Stromal cell of bone marrow (primary cell): ENCODE data around the gene ATP2C2.
"Not testable (repeated sequence)": the region's sequence is repeated elsewhere in the genome, so short reads cannot be mapped to it uniquely, and the experiment has no call there.

Experiments
- DNase-seq: peaks from one replicate; pipeline ENCODE4 v3.0.0-alpha.2; 2012; ENCODE audit warnings: low read depth

ATP2C2 gene

DNA sequence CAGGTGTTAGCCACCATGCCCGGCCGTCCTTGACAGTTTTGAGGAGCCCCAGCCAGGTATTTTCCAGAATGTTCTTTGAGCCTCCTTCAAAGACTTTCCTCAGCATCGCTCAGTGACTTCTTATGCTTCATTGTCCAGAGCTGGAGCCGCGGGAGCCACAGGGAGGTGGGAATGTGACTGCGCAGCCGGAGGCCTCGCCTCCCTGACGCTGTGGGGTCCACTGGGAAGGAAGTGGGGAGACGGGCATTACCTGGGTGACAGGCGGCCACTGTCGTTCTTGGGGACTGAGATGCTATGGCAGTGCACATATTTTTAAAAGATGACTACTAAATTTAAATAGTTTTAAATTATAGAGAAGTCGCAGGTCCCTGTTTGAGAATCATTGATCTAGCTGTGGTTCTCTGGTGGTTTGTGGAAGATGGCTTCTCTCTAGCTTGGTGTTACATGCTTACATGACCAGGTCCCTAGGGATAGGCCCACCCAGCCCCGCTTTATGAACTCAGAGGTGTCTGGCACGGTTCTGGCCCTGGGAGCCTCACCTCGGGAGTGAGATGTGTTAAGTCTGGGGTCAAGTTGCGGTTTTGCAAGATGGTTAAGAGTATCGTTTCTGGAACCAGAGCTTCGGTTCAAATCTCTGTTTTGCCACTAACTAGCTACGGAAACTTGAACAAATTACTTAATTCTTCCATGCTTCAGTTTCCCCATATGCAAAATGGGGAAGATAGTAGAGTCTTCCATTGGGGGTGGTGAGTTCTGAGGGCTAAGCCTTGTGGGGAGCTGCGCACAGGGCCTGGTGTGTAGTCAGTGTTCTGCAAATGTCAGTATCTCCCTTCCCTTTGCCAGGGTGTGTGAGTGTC, 53.0 kb downstream of the ATP2C2 start:
- DNase-seq, result no peak

DNA sequence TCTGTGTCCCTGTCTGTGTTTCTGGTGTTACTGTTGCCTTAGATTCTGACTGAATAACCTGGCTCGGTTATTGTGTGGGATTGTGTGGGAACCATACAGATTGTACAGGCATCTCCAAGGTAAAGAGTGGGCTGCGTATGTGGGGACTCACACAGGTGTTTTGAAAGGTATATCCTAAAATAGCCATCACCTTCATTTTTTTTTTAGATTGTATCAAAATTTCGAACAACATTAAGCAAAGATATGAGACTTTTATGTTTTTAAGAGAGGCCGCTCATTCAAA, 53.5 kb downstream of the ATP2C2 start:
- DNase-seq, result no peak

DNA sequence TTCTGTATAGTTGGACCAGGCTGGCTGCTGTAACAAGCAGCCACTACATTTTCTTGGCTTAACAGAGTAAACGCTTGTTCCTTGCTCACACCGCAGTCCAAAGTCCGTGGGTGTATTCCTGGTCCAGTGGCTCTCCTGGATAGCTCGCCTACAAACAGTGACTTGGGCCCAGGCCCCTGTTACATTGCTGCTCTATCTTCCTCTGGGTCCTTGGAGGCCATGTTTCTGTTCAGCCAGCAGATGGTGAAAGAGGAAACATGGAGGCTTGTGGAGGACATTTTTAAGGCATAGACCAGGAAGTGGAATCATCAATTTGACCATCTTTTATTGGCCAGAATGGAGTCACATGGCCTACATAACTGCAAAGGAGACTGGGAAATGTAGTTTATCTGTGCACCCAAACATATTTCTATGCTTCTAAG, 55.1 kb downstream of the ATP2C2 start:
- DNase-seq, result peak; percentile 10

DNA sequence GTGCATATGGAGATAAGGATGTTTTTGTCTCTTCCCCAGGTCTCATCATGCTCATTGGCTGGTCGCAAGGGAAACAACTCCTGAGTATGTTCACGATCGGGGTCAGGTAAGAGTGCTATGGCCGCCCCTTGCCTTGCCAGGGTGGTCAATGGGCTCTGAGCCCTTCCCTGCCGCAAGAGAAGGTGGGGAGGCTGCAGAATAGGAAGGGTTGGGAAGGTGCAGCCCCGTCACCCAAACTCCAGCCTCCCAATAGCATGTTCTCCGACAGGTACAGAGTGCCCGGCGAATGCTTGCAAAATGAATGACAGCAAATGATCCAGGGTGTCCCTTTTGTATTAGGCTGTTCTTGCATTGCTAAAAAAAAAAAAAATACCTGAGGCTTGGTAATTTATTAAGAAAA, 57.4 kb downstream of the ATP2C2 start:
- no peak for DNase-seq

DNA sequence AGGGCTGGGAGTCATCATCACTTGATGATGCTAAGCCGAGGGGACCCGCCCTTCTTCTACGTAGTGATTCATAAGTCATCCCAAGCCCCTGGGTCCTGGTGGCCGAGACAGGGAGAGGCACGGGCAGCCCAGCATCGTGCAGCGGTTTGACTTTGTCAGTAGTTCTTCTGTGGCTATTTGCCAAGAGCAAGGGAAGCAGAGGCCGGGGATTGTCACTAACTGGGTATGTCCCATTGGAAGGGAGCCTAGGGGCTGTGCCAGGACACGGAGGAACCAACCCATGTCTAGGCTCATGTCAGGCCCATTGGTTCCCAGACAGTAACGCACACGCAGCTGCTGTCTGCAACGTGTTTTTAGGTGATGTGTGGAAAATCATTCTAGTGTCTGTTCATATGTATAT, 58.5 kb downstream of the ATP2C2 start:
- DNase-seq, result no peak

DNA sequence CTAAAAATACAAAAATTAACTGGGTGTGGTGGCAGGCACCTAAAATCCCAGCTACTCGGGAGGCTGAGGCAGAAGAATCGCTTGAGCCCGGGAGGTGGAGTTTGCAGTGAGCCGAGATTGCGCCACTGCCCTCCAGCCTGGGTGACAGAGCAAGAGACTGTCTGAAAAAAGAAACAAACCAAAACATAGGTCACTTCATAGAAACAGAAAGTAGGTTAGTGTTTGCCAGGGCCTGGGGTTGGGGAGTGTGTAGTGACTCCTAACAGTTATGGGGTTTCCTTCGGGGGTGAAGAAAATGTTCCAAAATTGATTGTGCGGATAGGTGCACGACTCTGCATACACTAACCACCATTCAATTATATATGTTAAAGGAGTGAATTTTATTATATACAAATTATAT, 59.2 kb downstream of the ATP2C2 start:
- no peak for DNase-seq

DNA sequence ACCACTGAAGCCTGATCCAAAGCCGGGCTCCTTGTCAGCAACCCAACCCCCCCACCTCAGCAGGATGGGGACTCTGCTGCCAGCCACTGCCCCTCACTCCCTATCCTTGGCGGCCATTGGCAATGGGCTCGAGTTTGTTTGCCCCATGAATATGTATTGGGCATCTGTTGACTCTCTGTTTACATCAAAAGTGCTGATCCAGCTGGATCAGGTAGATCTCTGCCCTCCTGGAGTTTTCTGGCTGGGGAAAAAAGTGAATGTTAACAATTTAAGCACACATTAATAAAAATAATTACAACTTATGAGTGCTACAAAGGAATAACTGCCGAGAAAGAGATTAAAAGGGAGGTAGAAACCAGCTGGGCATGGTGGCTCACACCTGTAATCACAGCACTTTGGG, 62.5 kb downstream of the ATP2C2 start:
- no peak for DNase-seq

DNA sequence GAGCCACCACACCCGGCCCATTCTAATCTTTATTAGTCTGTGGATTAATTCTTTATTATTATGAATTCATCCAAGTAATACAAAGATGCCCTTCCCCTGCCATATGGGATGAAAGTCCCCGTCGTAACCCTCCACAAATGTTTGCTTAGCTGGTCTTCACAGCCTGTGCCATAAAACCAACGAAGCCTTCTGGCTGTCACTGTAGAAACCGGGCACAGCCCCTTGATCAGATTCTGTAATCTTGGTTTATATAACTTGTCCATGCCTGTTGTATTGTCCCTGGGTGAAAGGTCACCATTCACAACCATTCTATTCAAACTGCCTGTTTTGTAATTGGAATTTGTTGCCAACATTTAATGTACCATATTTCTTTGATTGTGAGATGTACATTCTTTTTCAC, 66.5 kb downstream of the ATP2C2 start:
- no peak for DNase-seq

DNA sequence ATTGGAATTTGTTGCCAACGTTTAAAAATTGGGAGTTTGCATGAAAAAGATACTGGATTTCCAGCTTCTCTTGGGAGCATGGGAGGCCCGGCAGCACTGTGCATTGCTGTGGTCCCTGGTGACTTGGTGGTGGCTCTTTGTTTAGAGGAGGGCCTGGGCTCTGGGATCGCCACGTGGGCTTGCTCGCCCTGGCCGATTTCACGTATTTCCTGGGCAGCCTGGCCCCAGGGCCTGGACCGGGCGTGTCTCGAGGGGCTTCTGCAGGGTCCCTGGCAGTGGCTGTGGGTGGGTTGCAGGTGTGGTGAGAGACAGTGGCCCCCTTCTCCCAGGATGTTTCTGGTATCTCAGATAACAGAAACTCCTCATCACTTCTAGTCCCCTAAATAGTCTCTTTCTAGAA, 67.9 kb downstream of the ATP2C2 start:
- no peak for DNase-seq

DNA sequence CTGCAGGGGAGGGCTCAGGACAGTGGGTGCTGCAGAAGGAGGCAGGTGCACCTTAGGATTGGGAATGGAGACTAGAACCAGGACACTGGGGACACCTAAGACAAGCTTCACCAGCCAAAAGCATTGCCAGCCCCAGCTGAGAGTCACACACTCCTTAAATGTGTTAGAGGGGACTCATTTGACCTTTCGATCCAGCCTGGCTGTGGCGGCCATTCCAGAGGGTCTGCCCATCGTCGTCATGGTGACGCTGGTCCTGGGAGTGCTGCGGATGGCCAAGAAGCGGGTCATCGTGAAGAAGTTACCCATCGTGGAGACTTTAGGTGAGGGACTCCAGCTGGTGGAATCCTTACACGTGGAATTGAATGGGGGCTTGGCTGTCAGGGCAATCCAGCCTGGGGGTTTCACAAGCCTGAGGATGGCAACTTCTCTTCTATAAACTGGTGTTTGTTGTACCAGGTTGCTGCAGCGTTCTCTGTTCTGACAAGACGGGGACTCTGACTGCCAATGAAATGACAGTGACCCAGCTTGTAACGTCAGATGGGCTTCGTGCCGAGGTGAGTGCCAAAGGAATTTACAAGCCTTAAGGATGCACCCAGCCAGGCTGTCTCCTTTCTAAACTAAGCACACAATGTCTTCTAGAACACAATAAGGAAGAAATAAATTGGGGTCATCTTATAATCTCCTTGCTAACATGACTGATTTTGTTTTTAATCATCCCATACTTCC, 70.8 kb downstream of the ATP2C2 start:
- DNase-seq, result no peak

DNA sequence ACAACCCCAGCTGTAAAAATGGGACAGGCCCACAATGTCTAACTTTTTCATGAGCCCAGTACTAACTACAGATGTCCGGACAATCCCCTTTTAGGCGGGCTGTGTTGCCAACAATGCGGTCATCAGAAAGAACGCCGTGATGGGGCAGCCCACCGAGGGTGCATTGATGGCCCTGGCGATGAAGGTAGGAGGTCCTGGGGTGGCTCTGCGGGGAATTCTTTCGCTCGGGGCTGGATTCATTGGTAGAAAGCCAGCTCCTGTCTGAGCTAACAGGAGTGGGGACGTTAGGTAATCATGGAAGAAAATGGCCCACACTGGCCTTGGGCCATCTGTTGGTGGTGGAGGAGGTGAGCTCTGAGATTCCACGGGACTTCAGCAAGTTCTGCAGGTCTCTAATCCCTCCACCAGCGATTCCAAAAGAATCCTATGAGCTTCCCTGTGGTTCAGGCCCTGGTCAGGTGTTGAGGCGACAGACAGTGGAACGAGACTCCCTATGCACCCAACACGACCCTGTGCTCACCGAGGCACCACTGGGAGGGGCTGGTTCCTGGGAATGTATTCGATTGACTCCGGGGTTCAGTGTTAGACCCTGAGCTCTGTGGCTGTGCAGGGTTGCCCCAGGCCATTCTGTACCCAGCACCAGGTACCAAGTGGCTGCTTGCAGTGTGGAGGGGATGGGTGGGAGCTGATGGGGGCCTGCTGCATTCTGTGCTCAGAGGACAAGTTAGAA, 74.2 kb downstream of the ATP2C2 start:
- no peak for DNase-seq

DNA sequence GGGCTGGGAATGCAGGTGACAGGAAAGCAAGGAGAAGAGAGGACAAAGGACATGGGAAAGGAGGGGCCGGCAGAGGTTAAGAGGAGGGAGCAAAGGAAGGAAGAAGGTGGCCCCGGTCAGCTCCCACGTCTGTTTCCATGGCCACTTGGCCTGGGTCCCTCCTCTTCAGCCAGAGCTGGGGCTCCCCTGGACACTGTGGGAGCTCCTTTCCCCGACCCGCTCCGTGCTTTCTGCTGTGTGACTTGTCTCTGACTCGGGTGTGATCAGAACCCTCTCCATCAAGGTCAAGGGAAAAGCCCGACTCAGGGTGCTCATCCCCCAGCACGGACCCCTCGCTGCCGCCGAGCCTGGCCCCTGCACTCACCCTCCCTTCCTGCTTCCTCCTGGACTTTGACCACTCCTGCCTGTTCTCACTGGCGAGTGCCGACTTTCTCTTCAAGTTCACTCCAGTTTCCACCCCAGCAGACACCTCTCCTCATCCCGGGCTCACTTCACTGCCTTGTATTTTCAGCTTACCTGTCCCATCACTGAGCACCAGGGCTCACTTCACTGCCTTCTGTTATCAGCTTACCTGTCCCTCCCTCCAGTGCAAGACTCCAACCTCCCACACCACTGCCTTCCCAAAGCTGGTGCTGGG, 74.9 kb downstream of the ATP2C2 start:
- no peak for DNase-seq

DNA sequence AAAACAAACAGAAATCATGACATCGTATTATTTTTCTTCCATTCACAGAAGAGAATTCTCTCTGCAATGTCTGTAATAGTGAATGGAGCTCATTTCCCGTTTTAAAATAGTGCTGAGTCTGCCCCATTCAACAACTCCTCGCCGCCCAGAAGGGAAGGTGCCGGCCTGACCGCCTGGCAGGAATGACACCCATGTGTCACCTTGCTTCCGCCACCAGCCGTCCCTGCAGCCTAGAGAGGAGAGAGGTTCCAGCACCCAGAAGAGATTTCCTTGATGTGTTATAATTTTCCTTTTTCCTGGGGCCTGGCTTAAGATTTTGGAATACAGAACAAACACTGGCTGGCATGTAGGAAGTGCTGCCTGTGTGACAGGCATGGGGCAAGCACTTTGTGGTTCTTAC, 76.1 kb downstream of the ATP2C2 start:
- no peak for DNase-seq

DNA sequence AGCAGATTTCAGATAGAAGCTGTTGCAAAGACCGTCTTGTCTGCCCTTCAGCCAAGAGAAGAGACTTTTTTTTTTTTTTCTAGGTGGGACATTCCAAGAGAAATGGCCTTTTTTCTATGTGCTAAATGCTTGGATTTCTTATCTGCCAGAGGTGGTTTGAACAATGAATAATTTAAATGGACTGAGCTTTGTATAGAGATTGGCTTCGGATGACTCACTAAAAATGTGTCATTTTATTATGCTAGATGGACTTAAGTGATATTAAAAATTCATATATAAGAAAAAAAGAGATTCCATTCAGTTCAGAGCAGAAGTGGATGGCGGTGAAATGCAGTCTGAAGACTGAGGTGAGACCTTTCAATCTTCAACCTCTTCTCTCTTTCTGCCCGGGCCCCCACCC, 77.7 kb downstream of the ATP2C2 start:
- peak; percentile 6 for DNase-seq

DNA sequence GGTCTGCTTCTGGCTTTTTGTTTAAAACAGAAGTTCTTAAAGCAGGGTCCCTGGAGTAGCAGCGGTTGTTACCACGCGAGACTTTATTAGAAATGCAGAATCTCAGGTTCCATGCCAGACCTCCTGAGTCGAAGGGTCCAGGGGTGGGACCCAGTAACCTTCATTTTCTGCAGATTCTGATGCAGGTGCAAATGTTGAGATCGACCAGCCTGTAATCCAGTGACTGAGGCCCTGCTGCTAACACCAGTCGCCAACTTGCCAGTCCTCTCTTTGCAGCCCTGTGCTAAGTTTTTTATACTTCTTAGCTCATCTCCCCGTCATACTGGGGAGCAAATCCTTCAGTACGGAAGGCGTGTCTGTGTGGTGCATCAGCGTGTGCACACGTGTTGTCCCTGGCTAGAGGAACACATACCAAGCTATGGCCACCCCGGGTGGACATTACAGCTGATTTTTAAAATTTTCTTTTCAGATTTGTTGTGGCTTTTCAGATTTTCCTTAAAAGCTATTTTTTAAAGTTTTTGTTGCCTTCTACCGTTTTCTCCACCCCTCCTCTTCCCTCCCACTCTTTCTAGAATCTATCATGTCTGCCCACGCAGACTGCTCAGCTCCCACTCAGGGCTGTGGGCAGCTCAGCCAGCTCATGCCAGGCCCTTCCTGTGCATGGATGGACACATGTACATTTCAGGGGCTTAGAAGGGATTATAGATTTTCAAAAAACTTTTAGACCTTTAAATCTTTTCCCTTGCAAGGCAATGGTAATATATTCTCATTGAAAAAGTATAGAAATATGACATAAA, 78.5 kb downstream of the ATP2C2 start:
- peak; percentile 13 for DNase-seq

DNA sequence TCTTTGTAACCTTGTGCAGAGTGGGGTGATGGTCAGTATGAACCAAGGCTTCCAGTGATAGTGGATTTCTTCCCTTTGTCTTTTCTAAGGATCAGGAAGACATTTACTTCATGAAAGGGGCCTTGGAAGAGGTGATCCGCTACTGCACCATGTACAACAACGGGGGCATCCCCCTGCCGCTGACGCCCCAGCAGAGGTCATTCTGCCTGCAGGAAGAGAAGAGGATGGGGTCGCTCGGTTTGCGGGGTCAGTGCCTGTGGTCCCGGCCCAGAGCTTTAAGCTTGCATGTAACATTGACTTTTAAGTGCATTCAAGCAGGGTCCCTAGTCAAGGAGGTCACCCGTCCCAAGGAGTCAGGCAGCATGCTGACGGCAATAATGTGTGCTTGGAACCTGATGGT, 80.1 kb downstream of the ATP2C2 start:
- no peak for DNase-seq

DNA sequence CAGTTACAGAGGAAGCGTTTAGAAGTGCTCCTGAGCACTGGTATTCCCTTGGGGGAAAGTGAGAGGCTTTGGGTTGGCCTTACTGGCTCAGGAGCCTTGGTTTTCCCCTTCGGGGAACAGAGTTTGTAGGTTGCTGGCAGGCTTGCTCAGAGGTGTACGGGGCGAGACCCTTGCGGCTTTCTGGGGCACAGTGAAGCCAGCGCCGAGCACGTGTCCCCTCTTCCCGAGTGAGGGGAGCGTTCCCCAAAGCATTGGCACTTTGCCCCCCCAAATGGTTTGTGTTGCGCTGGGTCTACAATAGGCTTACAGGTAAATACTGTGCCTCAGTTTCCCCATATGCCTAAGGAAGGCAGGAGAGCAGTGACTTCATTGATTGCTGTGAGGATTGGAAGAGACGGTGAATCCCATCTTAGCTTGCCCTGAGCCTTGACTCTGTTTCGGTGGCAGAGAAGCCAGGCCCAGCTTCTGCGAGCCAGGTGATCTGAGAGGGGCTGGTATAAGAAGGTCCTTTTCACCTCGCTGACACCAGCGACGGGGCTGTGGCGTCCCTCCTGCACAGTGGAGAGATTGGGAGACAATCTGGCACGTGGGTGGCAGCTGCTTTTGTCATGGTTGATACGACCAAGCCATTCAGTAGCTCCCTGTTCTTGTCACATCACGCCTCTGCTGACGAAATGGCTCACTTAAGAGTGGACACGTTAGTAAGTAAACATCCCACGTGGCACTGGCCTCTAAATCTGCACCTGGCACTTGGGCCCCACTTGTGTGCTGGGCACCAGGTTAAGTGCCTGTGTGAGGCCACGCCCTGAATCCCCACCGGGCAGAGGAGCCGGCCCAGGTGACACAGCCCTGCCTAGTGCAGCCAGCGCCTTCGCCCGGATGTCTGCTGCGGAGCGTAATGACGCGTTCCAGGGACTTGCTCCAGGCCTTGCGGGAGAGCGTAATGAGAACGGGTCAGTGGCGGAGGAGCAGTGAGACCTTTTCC, 81.1 kb downstream of the ATP2C2 start:
- no peak for DNase-seq

DNA sequence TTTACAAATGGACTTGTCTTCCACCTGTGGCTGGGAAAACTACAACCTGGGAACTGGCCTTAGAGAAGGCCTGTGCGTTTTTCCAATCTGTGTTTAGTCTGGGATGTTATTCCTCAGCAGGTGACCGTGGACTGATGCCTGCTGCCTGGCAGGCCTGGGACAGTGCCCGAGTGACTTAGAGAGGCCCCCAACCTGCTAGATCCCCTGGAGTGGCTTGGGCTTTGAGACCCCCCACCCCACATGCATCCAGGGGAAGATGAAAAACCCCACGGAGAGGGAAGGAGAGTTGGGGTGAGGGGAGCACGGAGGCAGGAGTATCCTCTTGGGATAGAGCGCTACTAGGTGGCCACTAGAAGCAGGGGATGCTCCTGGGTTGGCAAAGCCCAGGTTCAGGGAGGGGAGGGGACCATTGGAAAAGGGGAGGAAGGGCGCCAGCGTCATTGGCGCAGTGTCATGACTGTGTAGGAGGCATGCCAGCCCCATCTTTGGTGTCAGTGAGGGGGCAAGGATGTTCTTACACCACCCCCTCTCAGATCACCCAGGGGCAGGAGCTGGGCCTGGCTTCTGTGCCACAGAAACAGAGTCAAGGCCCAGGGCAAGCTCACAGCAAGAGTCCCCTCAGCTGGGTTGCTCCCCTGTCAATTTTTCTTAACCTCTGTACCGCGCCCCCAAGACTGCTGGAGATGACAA, 82.0 kb downstream of the ATP2C2 start:
- DNase-seq, result no peak

DNA sequence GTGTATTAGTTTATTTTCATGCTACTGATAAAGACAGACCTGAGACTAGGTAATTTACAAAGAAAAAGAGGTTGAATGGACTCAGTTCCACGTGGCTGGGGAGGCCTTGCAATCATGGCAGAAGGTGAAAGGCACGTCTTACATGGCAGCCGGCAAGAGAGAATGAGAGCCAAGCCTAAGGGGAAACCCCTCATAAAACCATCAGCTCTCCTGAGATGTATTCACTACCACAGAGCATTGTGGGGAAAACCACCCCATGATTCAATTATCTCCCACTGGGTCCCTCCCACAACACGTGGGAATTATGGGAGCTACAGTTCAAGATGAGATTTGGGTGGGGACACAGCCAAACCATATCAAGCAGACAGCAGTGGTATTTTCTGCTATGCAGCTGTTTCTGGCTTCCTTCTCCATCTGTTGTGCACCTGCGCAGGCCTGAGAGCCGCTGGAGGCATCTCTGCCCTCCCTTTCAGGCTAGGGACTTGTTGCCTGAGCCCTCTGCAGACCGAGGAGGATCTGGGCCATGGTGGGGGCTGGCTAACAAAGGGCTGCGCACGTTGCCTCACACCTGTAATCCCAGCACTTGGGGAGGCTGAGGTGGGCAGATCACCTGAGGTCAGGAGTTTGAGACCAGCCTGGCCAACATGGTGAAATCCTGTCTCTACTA, 82.8 kb downstream of the ATP2C2 start:
- DNase-seq, result not testable (repeated sequence)
